Measurements from ENCODE around the gene SCYGR6.

Gene SCYGR6

GRCh38 chr2:227767830-227768229 is 43.3 kb upstream of the SCYGR6 start:
- no peak overlapping the region for H2AFZ ChIP-seq (ENCODE audit: low read depth)
- no peak overlapping the region for H3K27ac ChIP-seq
- no peak overlapping the region for H3K4me3 ChIP-seq (IDR thresholded peaks at IDR 0.05; ENCODE audit: insufficient read depth, low read depth, low read length)
- no peaks in the 10 kb centered on the region for H3K27me3 ChIP-seq (ENCODE audit: insufficient read depth, low read depth)
- TF ChIP-seq, protein P1, sequence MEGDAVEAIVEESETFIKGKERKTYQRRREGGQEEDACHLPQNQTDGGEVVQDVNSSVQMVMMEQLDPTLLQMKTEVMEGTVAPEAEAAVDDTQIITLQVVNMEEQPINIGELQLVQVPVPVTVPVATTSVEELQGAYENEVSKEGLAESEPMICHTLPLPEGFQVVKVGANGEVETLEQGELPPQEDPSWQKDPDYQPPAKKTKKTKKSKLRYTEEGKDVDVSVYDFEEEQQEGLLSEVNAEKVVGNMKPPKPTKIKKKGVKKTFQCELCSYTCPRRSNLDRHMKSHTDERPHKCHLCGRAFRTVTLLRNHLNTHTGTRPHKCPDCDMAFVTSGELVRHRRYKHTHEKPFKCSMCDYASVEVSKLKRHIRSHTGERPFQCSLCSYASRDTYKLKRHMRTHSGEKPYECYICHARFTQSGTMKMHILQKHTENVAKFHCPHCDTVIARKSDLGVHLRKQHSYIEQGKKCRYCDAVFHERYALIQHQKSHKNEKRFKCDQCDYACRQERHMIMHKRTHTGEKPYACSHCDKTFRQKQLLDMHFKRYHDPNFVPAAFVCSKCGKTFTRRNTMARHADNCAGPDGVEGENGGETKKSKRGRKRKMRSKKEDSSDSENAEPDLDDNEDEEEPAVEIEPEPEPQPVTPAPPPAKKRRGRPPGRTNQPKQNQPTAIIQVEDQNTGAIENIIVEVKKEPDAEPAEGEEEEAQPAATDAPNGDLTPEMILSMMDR (conservative IDR thresholded peaks at IDR 0.05; ENCODE audit: low read depth, low read length) = no peak
- H3K4me1 ChIP-seq (ENCODE audit: low read depth, poor library complexity, severe bottlenecking) = no peaks in the 10 kb centered on the region
- no peaks in the 10 kb centered on the region for H3K36me3 ChIP-seq (ENCODE audit: insufficient read depth)
- no peaks in the 10 kb centered on the region for H3K79me2 ChIP-seq (ENCODE audit: insufficient read depth, low read depth)
- H3K4me2 ChIP-seq = no peak overlapping the region
- H3K9ac ChIP-seq = no peak overlapping the region
- H4K20me1 ChIP-seq (ENCODE audit: insufficient read depth) = no peaks in the 10 kb centered on the region

- Histone ChIP-seq H3K4me2 (no peak overlapping the region), H4K20me1 (ENCODE audit: insufficient read depth) (no peaks in the 10 kb centered on the region), H3K27me3 (ENCODE audit: insufficient read depth, low read depth) (no peaks in the 10 kb centered on the region), H3K27ac (no peak overlapping the region), H3K4me3 (IDR thresholded peaks at IDR 0.05; ENCODE audit: insufficient read depth, low read depth, low read length) (no peak overlapping the region), H3K4me1 (ENCODE audit: low read depth, poor library complexity, severe bottlenecking) (no peaks in the 10 kb centered on the region), H2AFZ (ENCODE audit: low read depth) (no peak overlapping the region), H3K9ac (no peak overlapping the region), H3K79me2 (ENCODE audit: insufficient read depth, low read depth) (no peaks in the 10 kb centered on the region), H3K36me3 (ENCODE audit: insufficient read depth) (no peaks in the 10 kb centered on the region)
- TF ChIP-seq, protein P1 (conservative IDR thresholded peaks at IDR 0.05; ENCODE audit: low read depth, low read length) = peak; percentile 86
Measured at GRCh38 chr2:227766373-227766883, 41.9 kb upstream of the SCYGR6 start.

GRCh38 chr2:227765788-227766372 is 41.3 kb upstream of the SCYGR6 start:
- TF ChIP-seq, protein P1 (conservative IDR thresholded peaks at IDR 0.05; ENCODE audit: low read depth, low read length) = no peak
- Histone ChIP-seq H3K36me3 (ENCODE audit: insufficient read depth) (no peaks in the 10 kb centered on the region), H3K9ac (no peak overlapping the region), H3K4me2 (no peak overlapping the region), H2AFZ (ENCODE audit: low read depth) (no peak overlapping the region), H3K27me3 (ENCODE audit: insufficient read depth, low read depth) (no peaks in the 10 kb centered on the region), H3K4me1 (ENCODE audit: low read depth, poor library complexity, severe bottlenecking) (no peaks in the 10 kb centered on the region), H3K27ac (no peak overlapping the region), H3K79me2 (ENCODE audit: insufficient read depth, low read depth) (no peaks in the 10 kb centered on the region), H4K20me1 (ENCODE audit: insufficient read depth) (no peaks in the 10 kb centered on the region), H3K4me3 (IDR thresholded peaks at IDR 0.05; ENCODE audit: insufficient read depth, low read depth, low read length) (no peak overlapping the region)

DNA sequence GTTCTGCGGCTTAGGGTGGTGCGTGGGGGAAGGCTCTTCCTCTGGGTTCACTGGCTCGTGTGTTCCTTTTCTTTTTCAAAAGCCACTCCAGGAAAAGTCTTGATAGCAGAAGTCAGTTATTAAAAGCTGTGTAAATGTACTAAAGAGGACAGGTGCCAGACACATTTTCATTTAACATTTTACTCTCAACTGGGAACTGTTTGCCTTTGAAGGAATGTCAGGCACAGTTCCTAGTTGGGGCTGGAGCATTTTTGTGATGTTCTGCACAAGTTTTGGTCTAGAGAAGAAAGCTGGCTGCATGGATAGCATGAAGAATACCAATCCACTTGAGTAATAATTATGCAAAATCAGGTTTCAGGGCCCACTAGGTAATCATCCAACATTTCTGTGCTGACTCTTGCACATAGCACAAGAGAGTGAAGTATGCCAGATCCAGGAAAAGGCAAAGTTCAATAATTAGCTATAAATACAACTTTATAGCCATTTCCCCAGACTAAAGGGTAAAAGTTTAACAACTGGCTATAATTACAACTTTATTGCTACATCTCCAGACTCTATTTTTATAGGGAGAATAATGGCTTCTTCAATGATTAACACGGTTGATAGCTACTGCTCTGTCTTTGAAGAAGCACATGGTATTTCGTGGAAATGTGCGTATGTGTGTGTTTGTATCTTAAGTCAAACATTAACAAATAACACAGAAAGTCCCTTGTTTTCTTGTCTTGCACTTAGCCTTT is 37.4 kb upstream of the SCYGR6 start:
- Histone ChIP-seq H3K4me2 (no peak overlapping the region), H4K20me1 (ENCODE audit: insufficient read depth) (no peaks in the 10 kb centered on the region), H3K27ac (no peak overlapping the region), H3K79me2 (ENCODE audit: insufficient read depth, low read depth) (no peaks in the 10 kb centered on the region), H3K36me3 (ENCODE audit: insufficient read depth) (no peaks in the 10 kb centered on the region), H3K27me3 (ENCODE audit: insufficient read depth, low read depth) (no peaks in the 10 kb centered on the region), H3K9ac (no peak overlapping the region), H3K4me1 (ENCODE audit: low read depth, poor library complexity, severe bottlenecking) (no peaks in the 10 kb centered on the region), H2AFZ (ENCODE audit: low read depth) (no peak overlapping the region), H3K4me3 (IDR thresholded peaks at IDR 0.05; ENCODE audit: insufficient read depth, low read depth, low read length) (no peak overlapping the region)
- TF ChIP-seq, protein P1 (conservative IDR thresholded peaks at IDR 0.05; ENCODE audit: low read depth, low read length) = no peak
